ENCODE measurements around the gene IDH3G.

The IDH3G gene

GRCh38 chrX:153773218-153773611, 21.0 kb downstream of the IDH3G start:
- DNase-seq (ENCODE audit: low read depth): no peak

- DNase-seq (ENCODE audit: low read depth): no peak
These were observed 21.6 kb downstream of the IDH3G start for GRCh38 chrX:153772316-153773217.

GRCh38 chrX:153771415-153772315, 22.5 kb downstream of the IDH3G start:
- no peak for DNase-seq (ENCODE audit: low read depth)

- no peak for DNase-seq (ENCODE audit: low read depth)
These were observed 23.4 kb downstream of the IDH3G start for GRCh38 chrX:153770601-153771414.

- no peak for DNase-seq (ENCODE audit: low read depth)
These were observed 24.1 kb downstream of the IDH3G start for GRCh38 chrX:153769865-153770600.

- DNase-seq (ENCODE audit: low read depth): no peak
These were observed 24.9 kb downstream of the IDH3G start for GRCh38 chrX:153769158-153769864.

- no peak for DNase-seq (ENCODE audit: low read depth)
These were observed 25.6 kb downstream of the IDH3G start for GRCh38 chrX:153768311-153769157.

- no peak for DNase-seq (ENCODE audit: low read depth)
These were observed 26.5 kb downstream of the IDH3G start for GRCh38 chrX:153767674-153768055.

- DNase-seq (ENCODE audit: low read depth): no peak
These were observed 27.1 kb downstream of the IDH3G start for GRCh38 chrX:153766871-153767673.

DNA sequence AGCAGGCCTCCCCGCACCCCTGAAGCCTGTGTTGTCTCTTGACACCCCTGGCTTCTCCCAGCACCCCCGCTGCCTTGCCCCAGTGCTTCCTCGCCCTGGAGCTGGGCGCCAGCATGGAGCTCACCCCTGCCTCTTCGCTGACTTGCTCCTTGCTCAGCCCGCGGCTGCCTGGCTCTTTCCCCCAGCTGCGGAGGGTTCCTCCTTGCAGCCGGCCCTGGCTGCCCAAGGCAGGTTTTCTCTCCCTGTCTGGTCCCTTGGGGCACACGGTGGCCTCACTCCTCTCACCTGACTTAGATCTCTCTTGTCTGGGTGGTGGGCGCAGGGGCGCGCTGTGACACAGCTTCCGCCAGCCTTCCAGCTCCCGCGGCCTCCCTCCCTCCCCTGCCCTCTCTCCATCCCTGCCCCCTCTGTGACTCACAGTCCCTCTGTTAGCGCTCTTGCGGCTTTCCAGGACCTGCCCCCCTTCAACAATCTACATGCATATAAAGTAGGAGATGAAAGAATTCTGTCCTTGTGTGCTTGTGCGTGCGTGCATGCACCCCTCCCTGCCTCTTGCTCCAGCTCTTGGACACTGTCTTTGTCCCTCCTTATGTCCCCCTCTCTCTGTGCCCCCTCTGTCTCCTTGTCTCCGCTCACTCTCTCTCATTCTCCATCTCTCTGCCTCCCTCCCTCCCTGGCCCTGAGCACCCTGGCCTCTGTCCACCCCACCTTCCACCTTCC, 27.9 kb downstream of the IDH3G start:
- DNase-seq (ENCODE audit: low read depth): peak; percentile 12

DNA sequence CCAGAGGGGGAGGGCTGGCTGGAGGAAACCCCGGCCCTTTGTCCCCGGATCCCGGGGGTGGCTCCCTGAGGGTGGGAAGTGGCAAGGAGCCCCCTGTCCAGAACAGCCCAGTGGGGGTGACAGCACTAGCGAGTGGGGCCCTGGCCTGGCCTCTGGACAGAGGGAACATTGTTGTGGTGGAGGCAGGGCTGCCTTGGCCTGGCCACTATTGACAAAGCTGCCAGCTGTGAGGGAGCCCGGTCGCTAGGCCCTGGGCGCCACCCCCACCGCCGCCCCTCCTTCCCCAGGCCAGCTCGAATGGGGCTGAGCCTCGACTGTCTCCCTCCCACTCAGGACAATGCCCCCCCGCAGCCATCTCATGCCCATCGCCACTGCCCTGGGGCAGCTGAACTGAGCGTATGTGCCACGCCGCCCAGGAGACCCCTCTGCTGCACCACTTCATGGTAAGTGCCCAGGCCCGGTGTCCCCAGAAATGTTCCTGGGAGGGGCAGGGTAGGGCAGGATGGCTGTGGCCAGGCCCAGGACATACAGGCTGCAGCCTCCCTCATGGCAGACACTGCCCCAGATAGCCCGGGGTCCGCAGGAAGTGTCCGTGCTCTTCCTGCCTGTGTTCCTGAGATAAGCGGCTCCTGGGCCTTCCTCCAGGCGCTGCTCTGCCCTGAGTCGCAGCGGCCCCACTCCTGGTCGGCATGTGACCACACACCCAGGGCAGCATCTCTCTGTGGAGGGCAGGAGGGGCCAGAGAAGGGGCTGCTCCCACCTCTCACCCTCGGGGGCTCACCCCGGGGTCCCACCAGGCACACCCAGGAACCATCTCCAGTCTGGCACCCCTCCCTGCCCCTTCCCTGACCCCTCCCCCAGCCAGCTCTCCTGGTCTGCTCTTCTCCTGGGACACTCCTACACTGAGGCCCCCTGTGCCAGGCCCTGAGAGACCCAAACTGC, 28.8 kb downstream of the IDH3G start:
- DNase-seq (ENCODE audit: low read depth): no peak

- no peak for DNase-seq (ENCODE audit: low read depth)
These were observed 29.4 kb downstream of the IDH3G start for GRCh38 chrX:153764786-153765137.

DNA sequence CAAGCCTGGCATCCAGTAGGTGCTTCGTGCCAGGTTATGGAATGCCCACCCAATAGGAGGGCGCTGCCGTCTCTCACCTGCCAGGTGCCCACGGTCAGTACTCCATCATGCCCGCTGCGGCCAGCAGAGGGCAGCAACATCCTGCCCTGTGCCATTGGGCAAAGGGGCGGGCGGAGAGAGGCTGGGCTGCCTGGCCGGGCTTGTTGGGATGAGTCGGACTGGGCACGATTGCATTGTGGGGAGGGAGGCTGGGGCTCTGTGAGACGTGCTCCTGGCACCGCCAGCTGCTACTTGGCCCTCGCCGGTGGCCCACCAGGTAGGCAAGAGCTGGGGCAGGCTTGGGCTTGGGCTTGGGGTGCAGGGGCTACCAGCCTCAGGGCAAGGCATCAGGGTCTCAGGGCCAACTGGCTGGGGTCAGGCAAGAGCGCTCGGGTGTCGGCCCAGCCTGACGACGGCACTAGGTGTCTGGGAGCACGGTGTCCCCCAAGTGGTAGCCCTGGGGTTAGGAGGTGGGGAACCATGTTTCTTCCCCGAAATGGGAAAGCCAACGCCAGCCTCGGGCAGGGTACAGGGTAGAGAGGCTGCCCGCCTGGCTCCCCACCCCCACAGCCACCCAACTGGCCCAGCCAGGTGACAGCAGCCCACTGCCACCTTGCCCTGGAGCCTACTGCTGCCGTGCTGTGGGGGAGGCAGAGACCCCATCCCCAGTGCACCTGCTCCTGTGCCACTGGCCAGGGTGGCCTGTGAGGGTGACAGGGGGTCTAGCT, 30.0 kb downstream of the IDH3G start, which contains the start of gene PLXNB3:
PLXNB3 (plus strand) TSS at position 261 of the 767 bp plus-strand sequence. CDS start 1,287 bp downstream, outside the sequence.
- peak; percentile 65 for DNase-seq (ENCODE audit: low read depth)

DNA sequence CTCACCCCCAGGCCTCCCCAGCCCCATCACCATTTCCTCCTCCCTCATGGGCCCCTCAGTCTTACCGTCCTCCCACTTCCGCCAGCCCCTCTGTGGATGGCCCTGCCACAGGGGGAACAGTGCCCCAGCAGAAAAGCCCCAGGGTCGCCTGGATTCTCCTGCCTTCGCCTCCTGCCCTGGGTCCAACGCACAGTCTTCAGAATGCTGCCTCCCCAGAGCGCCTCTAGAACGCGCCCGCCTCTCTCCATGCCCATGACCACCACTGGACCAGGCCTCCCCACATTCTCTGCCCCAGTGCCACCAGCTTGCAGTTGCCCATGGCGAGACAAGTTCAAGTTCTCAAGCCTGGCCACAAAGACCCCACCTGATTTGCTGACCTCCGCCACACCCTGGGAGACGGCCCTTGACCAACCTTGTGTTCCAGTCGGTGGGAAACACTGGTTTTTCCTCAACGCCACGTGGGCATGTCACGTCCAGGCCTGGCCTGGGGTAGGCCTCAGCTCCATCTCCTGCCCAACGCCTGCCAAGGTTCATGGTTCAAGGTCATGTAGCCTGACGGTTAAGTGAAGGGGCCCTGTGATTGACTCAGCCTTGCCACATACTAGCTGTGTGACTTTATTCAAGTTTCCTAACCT, 30.8 kb downstream of the IDH3G start:
- no peak for DNase-seq (ENCODE audit: low read depth)

- no peak for DNase-seq (ENCODE audit: low read depth)
These were observed 31.5 kb downstream of the IDH3G start for GRCh38 chrX:153762626-153763173.
